ENCODE measurements around the gene CDH19.

CDH19 gene

DNA sequence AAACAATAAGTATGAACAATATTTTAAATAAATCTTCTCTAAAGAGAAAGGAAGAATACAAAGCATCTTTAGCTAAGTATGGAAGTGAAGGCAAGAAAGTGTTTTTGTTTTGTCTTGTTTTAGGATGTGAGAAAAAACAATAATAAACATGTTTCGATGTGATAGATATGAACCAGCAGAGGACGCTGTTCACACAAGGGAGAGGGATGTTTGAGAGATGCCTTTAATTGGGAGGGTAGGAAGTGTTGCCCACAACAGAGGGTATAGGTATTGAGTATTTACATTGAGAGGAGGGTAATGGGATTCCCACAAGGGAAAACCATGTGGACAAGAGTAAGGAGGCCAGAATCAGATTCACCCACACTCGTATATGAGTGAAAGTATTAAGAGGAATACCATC lies 55.1 kb downstream of the CDH19 start:
- no peak overlapping the region for H3K4me3 ChIP-seq (ENCODE audit: insufficient read length, low read depth)
- no peaks in the 10 kb centered on the region for H3K36me3 ChIP-seq (ENCODE audit: insufficient read depth, insufficient read length, low read length)
- no peaks in the 10 kb centered on the region for H3K27me3 ChIP-seq (ENCODE audit: insufficient read depth, insufficient read length)
- no peaks in the 10 kb centered on the region for H3K4me1 ChIP-seq (ENCODE audit: insufficient read depth, insufficient read length)
- peak; percentile 13 for DNase-seq (ENCODE audit: low read depth, low spot score)
- no peaks in the 10 kb centered on the region for H3K9me3 ChIP-seq (ENCODE audit: insufficient read depth, low read length)
- H3K9ac ChIP-seq (ENCODE audit: insufficient read length, low read depth), result no peak overlapping the region
- no peak for TF ChIP-seq YY1 (IDR thresholded peaks at IDR 0.05; ENCODE audit: insufficient read depth, insufficient read length)
- TF ChIP-seq ZNF274 (IDR thresholded peaks at IDR 0.05; ENCODE audit: low read depth, low read length), result no peak
- TF ChIP-seq SUZ12 (IDR thresholded peaks at IDR 0.05; ENCODE audit: extremely low read depth, insufficient read depth, insufficient read length), result no peak

DNA sequence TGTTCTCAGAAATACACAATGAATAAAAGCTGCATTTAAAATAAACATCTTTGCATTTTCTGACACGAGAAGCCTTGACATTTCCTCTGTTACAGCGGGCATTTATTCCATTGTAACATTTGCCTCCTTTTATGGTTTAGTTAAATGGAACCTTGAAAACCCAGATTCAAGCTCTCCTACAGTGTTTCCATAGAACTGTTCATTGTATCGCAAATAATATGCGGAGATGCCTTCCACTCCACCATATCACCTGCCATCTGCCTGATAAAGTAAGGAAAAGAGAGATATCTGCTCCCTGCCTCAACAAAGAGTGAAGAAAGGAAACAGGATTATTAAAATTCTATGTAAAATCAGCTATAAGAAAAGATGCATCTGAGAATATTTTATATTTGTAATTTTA lies 69.8 kb downstream of the CDH19 start:
- Histone ChIP-seq H3K9me3 (ENCODE audit: insufficient read depth, low read length) (no peaks in the 10 kb centered on the region), H3K9ac (ENCODE audit: insufficient read length, low read depth) (no peak overlapping the region), H3K36me3 (ENCODE audit: insufficient read depth, insufficient read length, low read length) (no peaks in the 10 kb centered on the region), H3K27me3 (ENCODE audit: insufficient read depth, insufficient read length) (no peaks in the 10 kb centered on the region), H3K4me3 (ENCODE audit: insufficient read length, low read depth) (no peak overlapping the region), H3K4me1 (ENCODE audit: insufficient read depth, insufficient read length) (no peaks in the 10 kb centered on the region)
- DNase-seq (ENCODE audit: low read depth, low spot score), result no peak
- TF ChIP-seq YY1 (IDR thresholded peaks at IDR 0.05; ENCODE audit: insufficient read depth, insufficient read length), result no peak

- Histone ChIP-seq H3K9me3 (ENCODE audit: insufficient read depth, low read length) (no peaks in the 10 kb centered on the region), H3K4me3 (ENCODE audit: insufficient read length, low read depth) (no peak overlapping the region), H3K4me1 (ENCODE audit: insufficient read depth, insufficient read length) (no peaks in the 10 kb centered on the region), H3K36me3 (ENCODE audit: insufficient read depth, insufficient read length, low read length) (no peaks in the 10 kb centered on the region), H3K9ac (ENCODE audit: insufficient read length, low read depth) (no peak overlapping the region), H3K27me3 (ENCODE audit: insufficient read depth, insufficient read length) (no peaks in the 10 kb centered on the region)
- TF ChIP-seq ZNF274 (IDR thresholded peaks at IDR 0.05; ENCODE audit: low read depth, low read length), result no peak
- no peak for TF ChIP-seq YY1 (IDR thresholded peaks at IDR 0.05; ENCODE audit: insufficient read depth, insufficient read length)
- TF ChIP-seq SUZ12 (IDR thresholded peaks at IDR 0.05; ENCODE audit: extremely low read depth, insufficient read depth, insufficient read length), result no peak
- no peak for DNase-seq (ENCODE audit: low read depth, low spot score)
These were observed 70.2 kb downstream of the CDH19 start for GRCh38 chr18:66533693-66534092.

DNA sequence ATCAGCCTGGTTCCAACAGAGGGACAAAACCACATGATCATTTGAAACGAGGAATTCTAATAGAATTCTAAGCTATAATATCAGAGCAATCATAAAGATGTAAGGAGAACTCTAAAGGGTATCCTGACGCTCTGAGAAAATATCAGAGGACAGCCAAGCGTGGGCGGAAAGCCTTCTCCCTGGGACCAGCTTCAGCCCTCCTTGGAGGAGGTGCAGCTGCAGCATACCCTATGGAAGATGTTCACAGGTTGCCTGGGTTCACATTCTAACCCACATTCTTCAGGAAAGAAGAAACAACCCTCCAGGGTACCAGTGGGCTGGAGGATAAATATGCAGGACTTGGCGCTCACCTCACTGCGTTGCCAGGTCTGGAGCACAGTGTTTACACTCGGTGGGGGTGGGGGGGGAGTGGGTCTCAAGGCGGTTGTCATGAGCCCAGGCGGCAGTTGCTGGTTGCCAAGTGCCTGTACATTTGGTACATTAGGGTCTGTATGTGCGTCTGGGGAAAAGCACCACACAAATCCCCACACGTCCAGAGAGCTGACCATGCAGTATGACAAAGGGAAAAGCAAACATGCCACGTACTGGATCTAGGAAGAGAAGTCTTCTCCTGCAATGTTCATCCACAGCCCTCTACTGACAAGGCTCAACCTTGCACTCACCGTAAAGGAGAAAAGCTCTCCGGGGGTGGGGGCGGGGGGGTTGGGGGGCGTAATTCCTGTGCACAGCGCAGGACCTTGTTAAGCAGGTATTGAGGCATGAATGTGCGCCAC lies 80.5 kb downstream of the CDH19 start:
- H3K27me3 ChIP-seq (ENCODE audit: insufficient read depth, insufficient read length), result no peaks in the 10 kb centered on the region
- no peak overlapping the region for H3K4me3 ChIP-seq (ENCODE audit: insufficient read length, low read depth)
- DNase-seq (ENCODE audit: low read depth, low spot score), result no peak

DNA sequence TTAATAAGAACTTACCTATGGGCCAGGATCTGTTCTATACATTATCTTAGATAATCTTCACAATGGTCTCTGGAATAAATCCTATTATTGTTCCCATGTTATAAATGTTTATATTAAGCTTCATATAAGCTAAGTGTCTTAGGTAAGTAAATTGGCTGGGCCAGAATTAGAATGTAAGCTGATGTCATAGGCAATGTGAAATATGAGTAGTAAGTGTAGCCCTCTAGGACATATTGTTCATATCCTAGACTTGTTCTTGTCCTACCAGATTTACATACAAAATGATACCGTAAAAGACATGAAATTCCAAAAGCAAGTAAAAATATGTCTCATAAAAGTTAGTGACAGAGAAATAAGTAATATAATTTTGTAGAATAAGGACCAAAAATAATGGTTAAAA lies 89.9 kb downstream of the CDH19 start:
- no peaks in the 10 kb centered on the region for H3K27me3 ChIP-seq (ENCODE audit: insufficient read depth, insufficient read length)
- no peak overlapping the region for H3K4me3 ChIP-seq (ENCODE audit: insufficient read length, low read depth)
- no peak overlapping the region for H3K9ac ChIP-seq (ENCODE audit: insufficient read length, low read depth)
- no peaks in the 10 kb centered on the region for H3K36me3 ChIP-seq (ENCODE audit: insufficient read depth, insufficient read length, low read length)
- no peak for DNase-seq (ENCODE audit: low read depth, low spot score)
- no peaks in the 10 kb centered on the region for H3K9me3 ChIP-seq (ENCODE audit: insufficient read depth, low read length)
- H3K4me1 ChIP-seq (ENCODE audit: insufficient read depth, insufficient read length), result no peaks in the 10 kb centered on the region
- TF ChIP-seq SUZ12 (IDR thresholded peaks at IDR 0.05; ENCODE audit: extremely low read depth, insufficient read depth, insufficient read length), result no peak

More for the DNA sequence above, 80.5 kb downstream of the CDH19 start:
- H3K4me1 ChIP-seq (ENCODE audit: insufficient read depth, insufficient read length), result no peaks in the 10 kb centered on the region
- no peak overlapping the region for H3K9ac ChIP-seq (ENCODE audit: insufficient read length, low read depth)
- H3K36me3 ChIP-seq (ENCODE audit: insufficient read depth, insufficient read length, low read length), result no peaks in the 10 kb centered on the region
- no peak for TF ChIP-seq ZNF274 (IDR thresholded peaks at IDR 0.05; ENCODE audit: low read depth, low read length)
- no peak for TF ChIP-seq SUZ12 (IDR thresholded peaks at IDR 0.05; ENCODE audit: extremely low read depth, insufficient read depth, insufficient read length)
- no peak for TF ChIP-seq YY1 (IDR thresholded peaks at IDR 0.05; ENCODE audit: insufficient read depth, insufficient read length)
- no peaks in the 10 kb centered on the region for H3K9me3 ChIP-seq (ENCODE audit: insufficient read depth, low read length)

- Histone ChIP-seq H3K4me1 (ENCODE audit: insufficient read depth, insufficient read length) (no peaks in the 10 kb centered on the region), H3K4me3 (ENCODE audit: insufficient read length, low read depth) (no peak overlapping the region), H3K27me3 (ENCODE audit: insufficient read depth, insufficient read length) (no peaks in the 10 kb centered on the region), H3K9me3 (ENCODE audit: insufficient read depth, low read length) (no peaks in the 10 kb centered on the region), H3K9ac (ENCODE audit: insufficient read length, low read depth) (no peak overlapping the region), H3K36me3 (ENCODE audit: insufficient read depth, insufficient read length, low read length) (no peaks in the 10 kb centered on the region)
- TF ChIP-seq SUZ12 (IDR thresholded peaks at IDR 0.05; ENCODE audit: extremely low read depth, insufficient read depth, insufficient read length), result no peak
- TF ChIP-seq YY1 (IDR thresholded peaks at IDR 0.05; ENCODE audit: insufficient read depth, insufficient read length), result no peak
- no peak for TF ChIP-seq ZNF274 (IDR thresholded peaks at IDR 0.05; ENCODE audit: low read depth, low read length)
- no peak for DNase-seq (ENCODE audit: low read depth, low spot score)
These were observed 92.1 kb downstream of the CDH19 start for GRCh38 chr18:66511792-66512191.

GRCh38 chr18:66511289-66511688 lies 92.6 kb downstream of the CDH19 start:
- TF ChIP-seq YY1 (IDR thresholded peaks at IDR 0.05; ENCODE audit: insufficient read depth, insufficient read length) (no peak), ZNF274 (IDR thresholded peaks at IDR 0.05; ENCODE audit: low read depth, low read length) (no peak), SUZ12 (IDR thresholded peaks at IDR 0.05; ENCODE audit: extremely low read depth, insufficient read depth, insufficient read length) (no peak)
- DNase-seq (ENCODE audit: low read depth, low spot score), result no peak
- Histone ChIP-seq H3K9ac (ENCODE audit: insufficient read length, low read depth) (no peak overlapping the region), H3K4me1 (ENCODE audit: insufficient read depth, insufficient read length) (no peaks in the 10 kb centered on the region), H3K36me3 (ENCODE audit: insufficient read depth, insufficient read length, low read length) (no peaks in the 10 kb centered on the region), H3K4me3 (ENCODE audit: insufficient read length, low read depth) (no peak overlapping the region), H3K27me3 (ENCODE audit: insufficient read depth, insufficient read length) (no peaks in the 10 kb centered on the region), H3K9me3 (ENCODE audit: insufficient read depth, low read length) (no peaks in the 10 kb centered on the region)

Data from NT2/D1 (cell line).